ENCODE data around the gene C1orf21.

DNA sequence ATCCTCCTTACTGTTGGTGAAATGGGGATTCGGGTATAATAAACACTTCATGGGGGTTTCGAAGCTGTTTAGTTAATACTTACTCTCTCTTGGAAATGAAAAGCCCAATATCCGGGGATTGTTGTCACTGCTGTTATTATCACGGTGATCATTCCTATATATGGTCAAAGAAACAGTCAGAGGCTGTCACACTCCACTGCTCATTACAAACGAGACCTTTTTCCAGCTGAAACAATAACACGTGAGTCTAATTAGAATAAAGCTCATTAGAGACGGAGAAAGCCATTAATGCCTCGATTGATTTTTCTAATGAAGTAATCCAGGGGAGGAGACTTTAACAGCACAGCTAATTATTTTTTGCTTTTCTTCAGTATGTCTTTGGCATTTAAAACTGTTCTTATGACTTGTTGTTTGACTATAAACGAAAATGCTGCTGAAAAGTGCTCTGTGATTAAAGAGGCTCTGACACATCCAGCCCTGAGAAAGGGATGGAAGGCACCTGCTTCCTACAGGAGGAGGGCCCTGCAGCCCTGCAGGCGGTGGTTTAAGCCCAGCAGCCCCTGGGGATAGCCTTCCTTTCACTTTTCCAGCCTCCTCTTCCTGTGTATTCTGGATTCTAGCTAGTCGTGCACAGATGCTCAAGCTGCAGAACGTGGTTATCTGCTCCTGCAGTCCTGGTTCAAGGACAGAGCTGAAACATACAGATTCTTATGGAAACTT is 224.2 kb downstream of the C1orf21 start:
- TF ChIP-seq, protein P1, sequence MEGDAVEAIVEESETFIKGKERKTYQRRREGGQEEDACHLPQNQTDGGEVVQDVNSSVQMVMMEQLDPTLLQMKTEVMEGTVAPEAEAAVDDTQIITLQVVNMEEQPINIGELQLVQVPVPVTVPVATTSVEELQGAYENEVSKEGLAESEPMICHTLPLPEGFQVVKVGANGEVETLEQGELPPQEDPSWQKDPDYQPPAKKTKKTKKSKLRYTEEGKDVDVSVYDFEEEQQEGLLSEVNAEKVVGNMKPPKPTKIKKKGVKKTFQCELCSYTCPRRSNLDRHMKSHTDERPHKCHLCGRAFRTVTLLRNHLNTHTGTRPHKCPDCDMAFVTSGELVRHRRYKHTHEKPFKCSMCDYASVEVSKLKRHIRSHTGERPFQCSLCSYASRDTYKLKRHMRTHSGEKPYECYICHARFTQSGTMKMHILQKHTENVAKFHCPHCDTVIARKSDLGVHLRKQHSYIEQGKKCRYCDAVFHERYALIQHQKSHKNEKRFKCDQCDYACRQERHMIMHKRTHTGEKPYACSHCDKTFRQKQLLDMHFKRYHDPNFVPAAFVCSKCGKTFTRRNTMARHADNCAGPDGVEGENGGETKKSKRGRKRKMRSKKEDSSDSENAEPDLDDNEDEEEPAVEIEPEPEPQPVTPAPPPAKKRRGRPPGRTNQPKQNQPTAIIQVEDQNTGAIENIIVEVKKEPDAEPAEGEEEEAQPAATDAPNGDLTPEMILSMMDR (IDR thresholded peaks at IDR 0.05; ENCODE audit: low read depth, low read length, poor library complexity, severe bottlenecking): no peak
- no peak for TF ChIP-seq EZH2phosphoT487 (IDR thresholded peaks at IDR 0.05; ENCODE audit: borderline replicate concordance, low read length)

Measured in DOHH2 (cell line).